Kidney (tissue), 14 donors: Measurements from ENCODE around the gene TMEM266. TPM values are rescaled to one million over a fixed set of nuclear protein-coding genes. Genes with fewer than 3 reads are reported as not detected.
A peak's percentile ranks its signal among the peaks of the same experiment; 100 is the strongest.

ENCODE experiments used
- DNase-seq, 5 donors: peaks; one replicate each; pipeline ENCODE4 v3.0.0-alpha.2; 2013 to 2020
- FAIRE-seq: peaks from 2 replicates; lab custom pipeline; 2012; peaks lifted over from hg19 to GRCh38; lab: Jason Lieb, UNC
- H3K27ac ChIP-seq, 2 donors: one replicate each; pipeline ENCODE4 v1.7.0; 2013; ENCODE audit warnings: low read depth in 2 of 2, low read length in 2 of 2, inconsistent platforms in 1 of 2
- H3K27me3 ChIP-seq: one replicate; pipeline ENCODE4 v1.7.1; 2013; ENCODE audit warnings: low read length, inconsistent platforms; ENCODE audit not compliant: control insufficient read depth, insufficient read depth
- H3K36me3 ChIP-seq, 3 donors: one replicate each; pipeline versions ENCODE4 v1.7.0 to v1.7.1; 2013; ENCODE audit warnings: low read length in 3 of 3, control low read depth in 1 of 3, inconsistent platforms in 1 of 3; ENCODE audit not compliant: insufficient read depth in 3 of 3, control insufficient read depth in 2 of 3
- H3K4me1 ChIP-seq, 3 donors: one replicate each; pipeline versions ENCODE4 v1.7.0 to v1.7.1; 2013; ENCODE audit warnings: low read length in 3 of 3, inconsistent platforms in 1 of 3, low read depth in 1 of 3; ENCODE audit not compliant: control insufficient read depth in 2 of 3, insufficient read depth in 2 of 3
- H3K4me3 ChIP-seq, 3 donors: one replicate each; pipeline versions ENCODE4 v1.7.0 to v1.8.1; 2013; ENCODE audit warnings: low read length in 3 of 3, control low read depth in 1 of 3, inconsistent platforms in 1 of 3
- H3K9ac ChIP-seq, 3 donors: one replicate each; pipeline versions ENCODE4 v1.7.0 to v1.7.1; 2013; ENCODE audit warnings: low read length in 3 of 3, control low read depth in 1 of 3, inconsistent platforms in 1 of 3
- H3K9me3 ChIP-seq, 3 donors: one replicate each; pipeline versions ENCODE4 v1.7.0 to v1.7.1; 2013; ENCODE audit warnings: low read length in 3 of 3, control low read depth in 1 of 3, inconsistent platforms in 1 of 3; ENCODE audit not compliant: control insufficient read depth in 2 of 3, insufficient read depth in 1 of 3
- intact Hi-C: fragments of 100-400 bp; cut with DNase I; formaldehyde crosslinking; loops from one replicate; pipeline ENCODE4 v1.11.1; 2022
- polyA plus RNA-seq: library from polyadenylated mRNA; stranded (reverse); fragments of 350-450 nt; fragmentation: Illumina TruSeq; extraction: RNeasy Lipid Tissue Mini Kit (QIAGEN cat#74804); gene quantifications from one replicate; pipeline ENCODE4 v1.2.3, GENCODE V29; 2014; ENCODE audit warnings: low read depth, low replicate concordance; ENCODE audit not compliant: insufficient read depth
- total RNA-seq: library from RNA; stranded (reverse); fragmentation: NEBNext Ultra II Directional; extraction: Animal tissue kit (Norgen Biotek cat#: 25700); gene quantifications from one replicate; pipeline ENCODE4 v1.2.1, GENCODE V29; 2021
- TF ChIP-seq, protein P1 (sequence below): IDR thresholded peaks from 3 replicates; pipeline ENCODE4 v1.5.1; 2012; ENCODE audit warnings: mild to moderate bottlenecking, moderate library complexity, borderline replicate concordance; ENCODE audit not compliant: insufficient read depth; ENCODE audit errors: extremely low read depth
- donor health status: control.
- donor health status: control.
- donor health status: control.
- donor health status: control.
- donor health status: control.
- donor health status: DM: yes; HTN: yes; CAD: no.
- donor health status: Normal renal cell carcinoma (clear cell type).

The TMEM266 gene
- total and polyA plus RNA-seq, 2 donors from 2014 or later: 0.72 to 3.1 TPM

DNA sequence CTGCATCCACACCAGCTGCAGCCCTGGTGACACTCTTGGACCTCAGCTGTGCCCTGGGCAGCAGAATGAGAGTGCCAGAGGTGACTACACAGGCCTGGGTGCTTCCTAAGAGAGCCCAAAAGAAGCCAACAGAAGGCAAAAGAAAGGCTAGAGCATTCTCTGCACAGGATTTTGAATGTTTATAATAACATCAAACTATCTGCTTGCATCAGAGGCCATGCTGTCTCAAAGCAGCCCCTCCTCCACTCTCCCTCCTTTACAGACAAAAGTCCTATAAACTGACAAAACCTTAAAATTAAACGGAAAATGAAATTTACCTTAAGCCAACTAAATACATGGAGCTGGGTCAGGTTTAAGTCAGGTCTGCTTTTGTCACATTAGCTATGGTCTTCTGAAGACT is 155.8 kb downstream of the TMEM266 start:
- no peaks in the 10 kb centered on the region for H3K9me3 ChIP-seq
- no peaks in the 10 kb centered on the region for H3K27me3 ChIP-seq
- intact Hi-C loops: no loop called here
- TF ChIP-seq, protein P1, sequence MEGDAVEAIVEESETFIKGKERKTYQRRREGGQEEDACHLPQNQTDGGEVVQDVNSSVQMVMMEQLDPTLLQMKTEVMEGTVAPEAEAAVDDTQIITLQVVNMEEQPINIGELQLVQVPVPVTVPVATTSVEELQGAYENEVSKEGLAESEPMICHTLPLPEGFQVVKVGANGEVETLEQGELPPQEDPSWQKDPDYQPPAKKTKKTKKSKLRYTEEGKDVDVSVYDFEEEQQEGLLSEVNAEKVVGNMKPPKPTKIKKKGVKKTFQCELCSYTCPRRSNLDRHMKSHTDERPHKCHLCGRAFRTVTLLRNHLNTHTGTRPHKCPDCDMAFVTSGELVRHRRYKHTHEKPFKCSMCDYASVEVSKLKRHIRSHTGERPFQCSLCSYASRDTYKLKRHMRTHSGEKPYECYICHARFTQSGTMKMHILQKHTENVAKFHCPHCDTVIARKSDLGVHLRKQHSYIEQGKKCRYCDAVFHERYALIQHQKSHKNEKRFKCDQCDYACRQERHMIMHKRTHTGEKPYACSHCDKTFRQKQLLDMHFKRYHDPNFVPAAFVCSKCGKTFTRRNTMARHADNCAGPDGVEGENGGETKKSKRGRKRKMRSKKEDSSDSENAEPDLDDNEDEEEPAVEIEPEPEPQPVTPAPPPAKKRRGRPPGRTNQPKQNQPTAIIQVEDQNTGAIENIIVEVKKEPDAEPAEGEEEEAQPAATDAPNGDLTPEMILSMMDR: no peak
- DNase-seq (no peak), FAIRE-seq (no peak)
- no peak overlapping the region for H3K27ac ChIP-seq
- H3K4me3 ChIP-seq: no peak overlapping the region
- H3K9ac ChIP-seq: no peak overlapping the region
- no peaks in the 10 kb centered on the region for H3K4me1 ChIP-seq
- H3K36me3 ChIP-seq: peaks cover 0 to 23% (median 20%) of the 10 kb centered on the region in 3 donors

DNA sequence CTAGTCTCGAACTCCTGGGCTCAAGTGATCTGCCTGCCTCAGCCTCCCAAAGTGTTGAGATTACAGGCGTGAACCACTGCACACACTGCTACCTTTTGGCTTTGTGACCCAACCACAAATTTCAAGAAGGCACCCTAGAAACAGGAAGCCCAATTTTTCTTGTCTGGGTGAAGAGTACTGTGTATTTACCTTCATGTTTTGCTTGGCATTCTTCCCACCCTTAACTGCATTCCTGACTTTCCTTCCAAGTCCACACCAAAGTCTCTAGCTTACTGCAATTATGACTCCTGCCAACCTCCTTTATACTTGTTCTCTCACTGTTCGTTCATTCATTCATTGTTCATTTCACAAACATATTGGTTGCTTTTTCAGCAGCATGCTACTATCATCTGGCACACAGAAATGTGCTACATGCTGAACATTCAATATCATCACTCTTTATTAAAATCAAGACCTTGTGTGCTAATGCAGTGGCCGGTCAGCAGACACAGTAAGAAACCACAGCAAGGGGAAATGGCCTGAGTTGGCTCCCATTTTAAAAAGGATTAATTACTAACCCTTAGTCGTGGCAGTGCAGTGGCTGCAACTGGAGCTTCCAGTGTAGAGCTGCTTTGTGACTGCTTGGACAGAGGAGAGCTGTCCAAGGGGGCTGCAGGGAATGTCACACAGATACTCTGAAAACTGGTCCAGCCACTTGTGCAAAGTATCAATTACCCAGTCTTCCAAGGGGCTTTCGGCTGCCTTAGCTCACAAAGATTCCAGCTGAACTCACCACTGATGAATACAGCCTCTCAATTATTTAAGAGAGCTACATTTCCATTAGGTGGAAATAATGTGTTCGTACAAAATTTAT is 157.5 kb downstream of the TMEM266 start:
- intact Hi-C loops: no loop called here
- DNase-seq (peak in 2 of 5 donors; percentile 18 to 65), FAIRE-seq (no peak)
- H3K9me3 ChIP-seq: no peaks in the 10 kb centered on the region
- H3K27me3 ChIP-seq: no peaks in the 10 kb centered on the region
- TF ChIP-seq, protein P1: no peak
- no peaks in the 10 kb centered on the region for H3K4me1 ChIP-seq
- no peak overlapping the region for H3K4me3 ChIP-seq
- no peak overlapping the region for H3K9ac ChIP-seq
- no peak overlapping the region for H3K27ac ChIP-seq
- peaks cover 0 to 20% (median 16%) of the 10 kb centered on the region in 3 donors for H3K36me3 ChIP-seq

DNA sequence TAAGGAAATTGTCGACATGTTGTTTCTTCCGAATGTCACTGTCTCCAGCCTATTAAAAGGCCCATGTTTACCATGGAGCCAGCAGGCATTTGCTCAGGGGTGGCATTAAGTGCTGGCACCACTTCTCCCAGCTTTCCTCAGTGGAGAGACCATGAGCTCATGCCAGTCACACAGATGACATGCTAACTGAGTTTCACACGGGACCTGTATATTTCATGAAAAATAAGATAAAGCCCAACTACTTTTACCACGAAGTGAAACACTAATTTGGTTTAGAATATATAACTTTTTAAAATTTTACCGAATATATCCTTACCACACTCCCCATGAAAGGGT is 158.1 kb downstream of the TMEM266 start:
- FAIRE-seq: no peak
- TF ChIP-seq, protein P1: no peak
- H3K4me3 ChIP-seq: no peak overlapping the region
- intact Hi-C loops: no loop called here
- no peaks in the 10 kb centered on the region for H3K9me3 ChIP-seq
- no peak for DNase-seq
- peaks cover 0 to 20% (median 13%) of the 10 kb centered on the region in 3 donors for H3K36me3 ChIP-seq
- no peak overlapping the region for H3K9ac ChIP-seq
- H3K4me1 ChIP-seq: no peaks in the 10 kb centered on the region
- no peak overlapping the region for H3K27ac ChIP-seq
- H3K27me3 ChIP-seq: no peaks in the 10 kb centered on the region
